Skeletal muscle satellite cell (primary cell): ENCODE data around the gene COPS6.

Experiments
- H3K27me3 ChIP-seq: 2 replicates; pipeline ENCODE4 v1.7.0; 2013; ENCODE audit warnings: low read length; ENCODE audit not compliant: control insufficient read depth, insufficient read depth
- H3K36me3 ChIP-seq: 2 replicates; pipeline ENCODE4 v1.7.0; 2013; ENCODE audit warnings: mild to moderate bottlenecking, control low read depth, low read length; ENCODE audit not compliant: insufficient read depth
- H3K4me1 ChIP-seq: 2 replicates; pipeline ENCODE4 v1.7.0; 2013; ENCODE audit warnings: low read length; ENCODE audit not compliant: control insufficient read depth, insufficient read depth
- H3K4me2 ChIP-seq: 2 replicates; pipeline ENCODE4 v1.7.0; 2013; ENCODE audit warnings: mild to moderate bottlenecking, low read length
- H3K4me3 ChIP-seq: 2 replicates; pipeline ENCODE4 v1.7.0; 2013; ENCODE audit warnings: low read length
- H3K9ac ChIP-seq: 2 replicates; pipeline ENCODE4 v1.7.0; 2013; ENCODE audit warnings: mild to moderate bottlenecking, low read depth, low read length, moderate library complexity
- H3K9me3 ChIP-seq: replicated peaks from 2 replicates; pipeline ENCODE4 v1.7.0; 2013; ENCODE audit warnings: mild to moderate bottlenecking, control low read depth, low read length
- small RNA-seq: library from RNA; depleted of rRNA; stranded (forward); fragments of <200 nt; gene quantifications from one replicate; pipeline ENCODE3, GENCODE V24; 2012

The COPS6 gene

DNA sequence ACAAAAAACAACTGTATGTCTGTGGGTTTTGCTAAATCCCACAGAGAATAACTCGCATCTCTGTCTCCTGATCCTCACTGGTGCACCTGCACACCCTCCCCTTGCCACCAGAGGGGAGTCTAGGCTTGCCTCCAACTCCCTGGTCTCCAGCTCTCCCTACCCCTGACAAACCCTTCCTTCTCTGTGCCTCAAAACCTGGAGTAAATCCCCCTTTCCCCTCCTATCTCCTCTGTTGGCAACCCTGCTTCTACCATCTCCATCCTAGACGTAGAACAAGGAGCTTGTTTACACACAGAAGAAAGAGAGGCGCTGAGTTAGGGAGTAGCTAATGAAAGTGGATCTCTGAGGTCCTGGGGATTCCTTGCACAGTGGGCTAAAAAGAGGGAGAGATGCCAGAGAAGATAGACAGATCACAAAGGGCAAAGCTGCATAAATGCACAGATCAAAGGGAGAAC is 44.0 kb downstream of the COPS6 start:
- Histone ChIP-seq H3K9me3 (no peaks in the 10 kb centered on the region), H3K4me1 (peaks cover 6% of the 10 kb centered on the region), H3K4me3 (no peak overlapping the region), H3K4me2 (no peak overlapping the region), H3K36me3 (no peaks in the 10 kb centered on the region), H3K27me3 (peaks cover 3% of the 10 kb centered on the region), H3K9ac (no peak overlapping the region)

DNA sequence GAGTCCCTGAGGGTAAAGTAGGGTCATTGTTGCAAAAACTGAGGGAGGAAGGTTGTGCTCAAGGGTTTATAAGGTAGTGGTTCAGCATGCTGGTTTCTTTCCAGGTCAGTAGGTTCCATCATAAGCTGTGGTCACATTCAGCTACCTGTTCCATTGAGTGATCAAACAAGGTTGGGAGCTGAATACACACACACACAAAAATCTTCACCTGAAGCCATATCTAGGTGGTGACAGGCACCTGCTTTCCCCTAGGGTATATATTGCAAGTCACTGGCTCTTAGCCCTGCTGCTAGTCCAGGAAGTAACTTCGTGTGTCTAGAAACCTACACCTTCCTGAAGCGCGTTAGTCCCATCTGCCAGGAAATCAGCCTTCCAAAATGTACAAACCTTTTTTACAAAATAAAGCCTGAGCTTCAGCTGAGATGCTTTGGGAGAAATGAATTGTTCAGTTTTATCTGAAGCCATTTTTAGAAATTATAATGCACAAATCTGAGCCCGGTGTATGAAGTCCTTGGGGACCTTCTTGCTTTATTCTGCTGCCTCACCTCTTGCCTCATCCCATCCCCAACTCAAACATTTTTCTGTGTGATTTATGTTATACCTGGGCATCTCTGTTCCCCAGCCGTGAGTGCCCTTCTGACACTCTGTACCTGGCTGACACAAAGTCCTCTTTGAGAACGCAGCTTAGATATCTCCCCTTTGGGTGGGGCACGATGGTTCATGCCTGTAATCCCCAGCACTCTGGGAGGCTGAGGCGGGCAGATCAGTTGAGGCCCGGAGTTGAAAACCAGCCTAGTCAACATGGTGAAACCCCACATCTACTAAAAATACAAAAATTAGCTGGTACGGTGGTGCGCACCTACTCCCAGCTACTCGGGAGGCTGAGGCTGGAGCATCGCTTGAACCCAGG is 49.3 kb downstream of the COPS6 start:
- no peaks in the 10 kb centered on the region for H3K36me3 ChIP-seq
- peaks cover 20% of the 10 kb centered on the region for H3K27me3 ChIP-seq
- H3K9ac ChIP-seq: no peak overlapping the region
- no peak overlapping the region for H3K4me3 ChIP-seq
- no peaks in the 10 kb centered on the region for H3K4me1 ChIP-seq
- no peak overlapping the region for H3K4me2 ChIP-seq
- H3K9me3 ChIP-seq: no peaks in the 10 kb centered on the region

DNA sequence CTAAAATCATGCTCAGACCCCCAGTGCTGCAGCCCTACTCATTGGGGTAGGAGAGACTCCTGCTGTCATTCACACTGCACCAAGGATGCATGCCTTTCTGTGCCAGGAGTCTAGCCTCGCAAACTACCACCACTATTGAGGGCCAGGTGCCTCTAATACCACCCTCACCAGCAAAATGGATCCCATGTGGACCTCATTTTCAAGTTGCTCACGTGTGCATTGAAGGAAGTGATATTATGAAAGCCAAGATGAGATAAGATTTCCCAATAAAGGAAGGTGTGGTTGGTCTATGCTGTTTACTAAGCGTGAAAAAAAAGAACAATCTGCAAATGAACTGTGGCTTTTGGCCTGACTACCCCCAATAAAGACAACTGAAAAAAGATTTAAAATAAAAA is 52.8 kb downstream of the COPS6 start:
- Histone ChIP-seq H3K36me3 (no peaks in the 10 kb centered on the region), H3K4me2 (no peak overlapping the region), H3K9ac (no peak overlapping the region), H3K9me3 (no peaks in the 10 kb centered on the region), H3K4me3 (no peak overlapping the region), H3K27me3 (peaks cover 17% of the 10 kb centered on the region), H3K4me1 (no peaks in the 10 kb centered on the region)

Small RNA genes lying within 50 kb of the gene (small RNA-seq; reads per million reads assigned to genes)
- 2,310 reads per million, percentile 99 among the genes with 10 or more reads in this experiment for gene MIR106B
- 554 reads per million, percentile 98 among the genes with 10 or more reads in this experiment for gene MIR25
- 2,404 reads per million, percentile 99 among the genes with 10 or more reads in this experiment for gene MIR93
